Chondrocyte (in vitro differentiated cells): ENCODE data around the gene SEC14L1. TPM values are rescaled to one million over a fixed set of nuclear protein-coding genes. Genes with fewer than 3 reads are reported as not detected.

Experiments
- DNase-seq: peaks from one replicate; pipeline ENCODE4 v3.0.0; 2021; ENCODE audit warnings: mixed read lengths, low spot score
- H3K27ac Mint-ChIP-seq: one replicate; pipeline ENCODE4 v1.8.0; 2021; ENCODE audit warnings: mild to moderate bottlenecking, moderate library complexity, mixed read lengths; ENCODE audit not compliant: unreplicated experiment
- H3K27me3 Mint-ChIP-seq: 2 replicates; pipeline ENCODE4 v1.8.0; 2021; ENCODE audit warnings: low read depth, mixed read lengths
- H3K36me3 Mint-ChIP-seq: 2 replicates; pipeline ENCODE4 v1.8.0; 2021; ENCODE audit warnings: low read depth, mixed read lengths
- H3K4me1 Mint-ChIP-seq: 2 replicates; pipeline ENCODE4 v1.8.0; 2021; ENCODE audit warnings: low read depth, mild to moderate bottlenecking, mixed read lengths
- H3K4me3 Mint-ChIP-seq: one replicate; pipeline ENCODE4 v1.8.0; 2021; ENCODE audit warnings: mild to moderate bottlenecking, moderate library complexity, mixed read lengths; ENCODE audit not compliant: unreplicated experiment
- H3K9me3 Mint-ChIP-seq: 2 replicates; pipeline ENCODE4 v1.8.0; 2021; ENCODE audit warnings: low read depth, mixed read lengths
- CTCF ChIP-seq: fragments of 200-600 bp; sonication (generic); IDR thresholded peaks from 2 replicates; pipeline ENCODE4 v1.5.0; 2021; ENCODE audit warnings: antibody characterized with exemption, mild to moderate bottlenecking, moderate library complexity
- long read RNA-seq: library from polyadenylated mRNA; stranded (forward); transcript quantifications from one replicate; pipeline ENCODE4 v2.0.0, GENCODE V29; 2021
- total RNA-seq: library from RNA; stranded (reverse); gene quantifications from 3 replicates; pipeline ENCODE4 v1.2.1, GENCODE V29; 2021

SEC14L1 gene
- 47.1 to 60.0 TPM (median 51.8 TPM) in 3 replicates for total RNA-seq
- long read RNA-seq, full-length matches to known transcripts = 27 of 71 reads
- long read RNA-seq, partial matches to known transcripts = 16 of 71 reads
- long read RNA-seq, other reads (novel, unspliced or antisense) = 28 of 71 reads

- no peaks in the 10 kb centered on the region for H3K27me3 Mint-ChIP-seq
- peaks cover 12% of the 10 kb centered on the region for H3K9me3 Mint-ChIP-seq
- H3K36me3 Mint-ChIP-seq = peaks cover 4% of the 10 kb centered on the region
- TF ChIP-seq CTCF = no peak
- H3K4me3 Mint-ChIP-seq = peak within 1 kb of the TSS; percentile 77
- H3K27ac Mint-ChIP-seq = peak within 1 kb of the TSS; percentile 92
- H3K4me1 Mint-ChIP-seq = peaks cover 40% of the 10 kb centered on the region
- DNase-seq = no peak
Observed at GRCh38 chr17:77140878-77141767, at the start of gene SEC14L1. SEC14L1 (plus strand) TSS chr17:77140969; CDS start chr17:77143597, 2,628 bp downstream.

- TF ChIP-seq CTCF = no peak
- H3K4me1 Mint-ChIP-seq = peaks cover 26% of the 10 kb centered on the region
- no peak overlapping the region for H3K27ac Mint-ChIP-seq
- peaks cover 15% of the 10 kb centered on the region for H3K36me3 Mint-ChIP-seq
- DNase-seq = no peak
- H3K9me3 Mint-ChIP-seq = no peaks in the 10 kb centered on the region
- no peak overlapping the region for H3K4me3 Mint-ChIP-seq
- H3K27me3 Mint-ChIP-seq = no peaks in the 10 kb centered on the region
Observed at GRCh38 chr17:77092025-77092424, 48.7 kb upstream of the SEC14L1 start.

- no peak for TF ChIP-seq CTCF
- H3K27ac Mint-ChIP-seq = no peak overlapping the region
Observed at GRCh38 chr17:77095461-77095860, 45.3 kb upstream of the SEC14L1 start.

GRCh38 chr17:77096570-77097214 lies 44.1 kb upstream of the SEC14L1 start:
- H3K4me1 Mint-ChIP-seq = peaks cover 18% of the 10 kb centered on the region
- DNase-seq = no peak
- H3K27me3 Mint-ChIP-seq = no peaks in the 10 kb centered on the region
- H3K9me3 Mint-ChIP-seq = no peaks in the 10 kb centered on the region
- TF ChIP-seq CTCF = peak; percentile 87
- peaks cover 17% of the 10 kb centered on the region for H3K36me3 Mint-ChIP-seq
- peak overlapping the region; percentile 87 for H3K27ac Mint-ChIP-seq
- H3K4me3 Mint-ChIP-seq = no peak overlapping the region

More at GRCh38 chr17:77095461-77095860, 45.3 kb upstream of the SEC14L1 start:
- H3K4me3 Mint-ChIP-seq = no peak overlapping the region
- no peaks in the 10 kb centered on the region for H3K9me3 Mint-ChIP-seq
- H3K36me3 Mint-ChIP-seq = peaks cover 17% of the 10 kb centered on the region
- no peaks in the 10 kb centered on the region for H3K27me3 Mint-ChIP-seq
- DNase-seq = no peak
- H3K4me1 Mint-ChIP-seq = peaks cover 18% of the 10 kb centered on the region

GRCh38 chr17:77097631-77098180 lies 43.1 kb upstream of the SEC14L1 start:
- no peaks in the 10 kb centered on the region for H3K27me3 Mint-ChIP-seq
- TF ChIP-seq CTCF = no peak
- no peaks in the 10 kb centered on the region for H3K9me3 Mint-ChIP-seq
- H3K27ac Mint-ChIP-seq = no peak overlapping the region
- H3K4me1 Mint-ChIP-seq = peaks cover 18% of the 10 kb centered on the region
- peaks cover 12% of the 10 kb centered on the region for H3K36me3 Mint-ChIP-seq
- H3K4me3 Mint-ChIP-seq = no peak overlapping the region
- DNase-seq = no peak
